Cardiac muscle cell (in vitro differentiated cells and primary cell): ENCODE measurements around the gene OVOL2. TPM values are rescaled to one million over a fixed set of nuclear protein-coding genes. Genes with fewer than 3 reads are reported as not detected.

Experiments used
- DNase-seq, 2 donors: peaks; one replicate each; pipeline versions ENCODE4 v3.0.0 to v3.0.0-alpha.2; 2010 to 2017; ENCODE audit warnings: low read depth in 1 of 2, low spot score in 1 of 2
- H3K27ac ChIP-seq: fragments of 200-600 bp; sonication (generic); 2 replicates; pipeline ENCODE4 v1.5.1; 2016
- H3K27me3 ChIP-seq: fragments of 200-600 bp; sonication (generic); 2 replicates; pipeline ENCODE4 v1.6.0; 2016; ENCODE audit warnings: control low read depth
- H3K36me3 ChIP-seq: fragments of 200-600 bp; sonication (generic); 2 replicates; pipeline ENCODE4 v1.5.1; 2016; ENCODE audit warnings: control low read depth
- H3K4me1 ChIP-seq: fragments of 200-600 bp; sonication (generic); 2 replicates; pipeline ENCODE4 v1.8.1; 2017; ENCODE audit warnings: low read depth, mild to moderate bottlenecking, mixed run types
- H3K4me3 ChIP-seq: fragments of 200-600 bp; sonication (generic); 2 replicates; pipeline ENCODE4 v1.5.1; 2016; ENCODE audit warnings: mild to moderate bottlenecking
- H3K9me3 ChIP-seq: fragments of 200-600 bp; sonication (generic); 2 replicates; pipeline ENCODE4 v1.5.1; 2017; ENCODE audit warnings: low read depth, mild to moderate bottlenecking, control low read depth
- polyA plus RNA-seq: library from polyadenylated mRNA; unstranded; fragments of >200 nt; fragmentation: Nextera tagmentation; extraction: Ambion mirVana; gene quantifications from 2 replicates; pipeline ENCODE4 v1.2.1, GENCODE V29; 2016
- total RNA-seq: library from RNA; depleted of rRNA; stranded (reverse); fragments of >200 nt; gene quantifications from 2 replicates; pipeline ENCODE4 v1.2.3, GENCODE V29; 2016
- TF ChIP-seq, protein P1 (sequence below): IDR thresholded peaks from 2 replicates; pipeline ENCODE4 v1.5.1; 2012; ENCODE audit warnings: low read depth, mild to moderate bottlenecking, low read length

The OVOL2 gene
- total and polyA plus RNA-seq, 2 experiments from 2014 or later = 0.24 TPM; not detected in 1

GRCh38 chr20:18052856-18053255 is 4.9 kb downstream of the OVOL2 start:
- TF ChIP-seq, protein P1, sequence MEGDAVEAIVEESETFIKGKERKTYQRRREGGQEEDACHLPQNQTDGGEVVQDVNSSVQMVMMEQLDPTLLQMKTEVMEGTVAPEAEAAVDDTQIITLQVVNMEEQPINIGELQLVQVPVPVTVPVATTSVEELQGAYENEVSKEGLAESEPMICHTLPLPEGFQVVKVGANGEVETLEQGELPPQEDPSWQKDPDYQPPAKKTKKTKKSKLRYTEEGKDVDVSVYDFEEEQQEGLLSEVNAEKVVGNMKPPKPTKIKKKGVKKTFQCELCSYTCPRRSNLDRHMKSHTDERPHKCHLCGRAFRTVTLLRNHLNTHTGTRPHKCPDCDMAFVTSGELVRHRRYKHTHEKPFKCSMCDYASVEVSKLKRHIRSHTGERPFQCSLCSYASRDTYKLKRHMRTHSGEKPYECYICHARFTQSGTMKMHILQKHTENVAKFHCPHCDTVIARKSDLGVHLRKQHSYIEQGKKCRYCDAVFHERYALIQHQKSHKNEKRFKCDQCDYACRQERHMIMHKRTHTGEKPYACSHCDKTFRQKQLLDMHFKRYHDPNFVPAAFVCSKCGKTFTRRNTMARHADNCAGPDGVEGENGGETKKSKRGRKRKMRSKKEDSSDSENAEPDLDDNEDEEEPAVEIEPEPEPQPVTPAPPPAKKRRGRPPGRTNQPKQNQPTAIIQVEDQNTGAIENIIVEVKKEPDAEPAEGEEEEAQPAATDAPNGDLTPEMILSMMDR = no peak
- H3K4me1 ChIP-seq = no peaks in the 10 kb centered on the region
- H3K4me3 ChIP-seq = no peak overlapping the region
- H3K9me3 ChIP-seq = no peaks in the 10 kb centered on the region
- H3K27ac ChIP-seq = no peak overlapping the region
- no peaks in the 10 kb centered on the region for H3K36me3 ChIP-seq
- peaks cover 66% of the 10 kb centered on the region for H3K27me3 ChIP-seq
- no peak for DNase-seq

DNA sequence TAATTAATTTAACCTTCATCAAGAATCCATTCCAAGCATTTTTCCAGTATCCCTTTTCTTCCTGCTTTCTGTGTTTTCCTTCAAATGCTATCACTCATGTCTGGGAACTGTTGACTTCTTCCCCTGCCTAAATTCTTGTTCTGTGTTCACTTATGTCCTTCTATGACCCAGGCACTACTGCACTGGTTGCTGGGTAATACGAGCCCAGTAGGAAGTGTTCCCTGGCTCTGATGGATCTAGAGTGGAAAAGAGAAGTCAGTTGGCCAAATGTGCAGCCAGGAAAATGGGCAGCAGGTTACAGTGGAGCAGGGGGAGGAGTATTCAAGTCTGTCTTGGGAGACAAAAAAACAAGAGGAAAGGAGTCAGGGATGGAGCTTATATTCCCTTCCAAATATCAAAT is 7.1 kb downstream of the OVOL2 start:
- Histone ChIP-seq H3K4me1 (no peaks in the 10 kb centered on the region), H3K27ac (no peak overlapping the region), H3K9me3 (no peaks in the 10 kb centered on the region), H3K36me3 (no peaks in the 10 kb centered on the region), H3K27me3 (peaks cover 44% of the 10 kb centered on the region), H3K4me3 (no peak overlapping the region)
- TF ChIP-seq, protein P1 = no peak
- no peak for DNase-seq

DNA sequence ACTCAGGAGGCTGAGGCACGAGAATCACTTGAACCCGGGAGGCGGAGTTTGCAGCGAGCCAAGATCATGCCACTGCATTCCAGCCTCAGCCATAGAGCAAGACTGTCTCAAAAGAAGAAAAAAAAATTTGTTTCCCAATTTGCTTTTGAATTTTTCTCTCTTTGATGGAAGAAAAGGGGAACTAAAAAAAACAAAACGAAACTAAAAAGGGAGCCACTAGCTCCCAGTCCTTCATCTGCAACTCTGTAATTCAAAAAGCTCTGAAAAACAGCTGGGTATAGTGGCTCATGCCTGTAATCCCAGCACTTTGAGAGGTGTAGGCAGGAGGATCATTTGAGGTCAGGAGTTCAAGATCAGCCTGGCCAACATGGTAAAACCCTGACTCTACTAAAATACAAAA is 9.5 kb downstream of the OVOL2 start:
- Histone ChIP-seq H3K4me3 (no peak overlapping the region), H3K36me3 (no peaks in the 10 kb centered on the region), H3K9me3 (no peaks in the 10 kb centered on the region), H3K27me3 (peaks cover 24% of the 10 kb centered on the region), H3K27ac (no peak overlapping the region), H3K4me1 (no peaks in the 10 kb centered on the region)
- TF ChIP-seq, protein P1 = no peak
- no peak for DNase-seq

GRCh38 chr20:18046535-18046934 is 11.2 kb downstream of the OVOL2 start:
- no peaks in the 10 kb centered on the region for H3K4me1 ChIP-seq
- DNase-seq = no peak
- no peaks in the 10 kb centered on the region for H3K9me3 ChIP-seq
- peaks cover 8% of the 10 kb centered on the region for H3K27me3 ChIP-seq
- TF ChIP-seq, protein P1 = no peak
- no peak overlapping the region for H3K27ac ChIP-seq
- no peak overlapping the region for H3K4me3 ChIP-seq
- H3K36me3 ChIP-seq = no peaks in the 10 kb centered on the region

DNA sequence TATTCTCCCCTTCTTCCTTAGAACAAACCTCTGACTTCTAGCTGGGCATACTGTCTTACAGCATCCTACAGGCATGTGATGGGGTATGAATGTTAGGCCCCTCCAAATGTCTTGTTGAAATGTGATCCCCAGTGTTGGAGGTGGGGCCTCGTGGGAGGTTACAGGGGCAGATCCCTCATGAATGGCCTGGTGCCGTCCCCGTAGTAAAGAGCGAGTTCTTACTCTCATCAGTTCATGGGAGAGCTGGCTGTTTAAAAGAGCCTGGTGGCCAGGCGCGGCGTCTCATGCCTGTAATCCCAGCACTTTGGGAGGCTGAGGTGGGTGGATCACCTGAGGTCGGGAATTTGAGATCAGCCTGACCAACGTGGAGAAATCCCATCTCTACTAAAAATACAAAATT is 15.5 kb downstream of the OVOL2 start:
- no peak overlapping the region for H3K4me3 ChIP-seq
- DNase-seq = no peak
- TF ChIP-seq, protein P1 = no peak
- no peaks in the 10 kb centered on the region for H3K9me3 ChIP-seq
- H3K27me3 ChIP-seq = peaks cover 4% of the 10 kb centered on the region
- no peaks in the 10 kb centered on the region for H3K36me3 ChIP-seq
- no peak overlapping the region for H3K27ac ChIP-seq
- H3K4me1 ChIP-seq = no peaks in the 10 kb centered on the region

DNA sequence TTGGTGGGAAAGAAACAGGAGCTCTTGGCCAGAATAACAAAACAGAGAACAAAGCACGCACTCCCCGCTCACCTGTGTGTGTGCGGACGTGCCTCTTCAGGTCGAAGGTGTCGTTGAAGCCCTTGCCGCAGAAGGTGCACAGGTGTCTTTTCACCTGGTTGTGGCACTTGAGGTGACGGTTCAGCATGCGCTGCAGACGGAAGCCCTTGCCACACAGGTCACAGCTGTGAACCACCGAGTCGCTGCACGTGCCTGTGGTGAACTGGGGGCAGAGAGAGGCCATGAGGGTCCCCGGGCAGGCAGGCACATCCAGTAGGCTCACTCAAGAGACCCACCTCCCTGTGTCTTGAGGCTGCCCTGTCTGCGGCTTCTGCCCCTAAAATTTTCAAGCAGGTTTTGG is 16.3 kb downstream of the OVOL2 start:
- no peaks in the 10 kb centered on the region for H3K9me3 ChIP-seq
- no peak overlapping the region for H3K27ac ChIP-seq
- no peak overlapping the region for H3K4me3 ChIP-seq
- H3K4me1 ChIP-seq = no peaks in the 10 kb centered on the region
- DNase-seq = no peak
- H3K36me3 ChIP-seq = no peaks in the 10 kb centered on the region
- H3K27me3 ChIP-seq = peaks cover 4% of the 10 kb centered on the region
- TF ChIP-seq, protein P1 = no peak
